CD4-positive, alpha-beta T cell treated with Interferon gamma for 1 hour (primary cell): ENCODE results near the gene SCLT1.

Experiments
- DNase-seq: peaks from one replicate; pipeline ENCODE4 v3.0.0-alpha.2; 2020

Gene SCLT1

DNA sequence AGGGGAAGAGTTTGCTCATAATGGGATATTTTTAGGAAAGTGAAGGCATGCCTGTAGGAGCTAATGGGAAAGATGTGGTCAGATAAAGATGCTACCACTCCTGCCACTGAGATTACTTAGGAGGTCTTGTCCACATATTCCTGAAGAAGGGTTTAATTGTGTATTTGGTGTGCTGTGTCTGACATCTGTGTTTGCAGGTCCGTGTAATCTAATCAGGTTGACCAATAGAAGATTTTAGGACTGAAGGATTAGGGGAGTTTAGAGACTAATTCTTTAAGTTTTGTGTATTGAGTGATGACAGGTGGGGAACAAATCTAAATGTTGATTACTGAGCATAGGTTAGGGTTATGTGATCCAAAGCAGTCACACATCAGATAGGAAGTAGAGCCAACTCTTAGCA lies 226.6 kb downstream of the SCLT1 start:
- no peak for DNase-seq

- DNase-seq, result no peak
These were observed 227.1 kb downstream of the SCLT1 start for GRCh38 chr4:128866269-128866668.

GRCh38 chr4:128865132-128865531 lies 228.2 kb downstream of the SCLT1 start:
- DNase-seq, result no peak

DNA sequence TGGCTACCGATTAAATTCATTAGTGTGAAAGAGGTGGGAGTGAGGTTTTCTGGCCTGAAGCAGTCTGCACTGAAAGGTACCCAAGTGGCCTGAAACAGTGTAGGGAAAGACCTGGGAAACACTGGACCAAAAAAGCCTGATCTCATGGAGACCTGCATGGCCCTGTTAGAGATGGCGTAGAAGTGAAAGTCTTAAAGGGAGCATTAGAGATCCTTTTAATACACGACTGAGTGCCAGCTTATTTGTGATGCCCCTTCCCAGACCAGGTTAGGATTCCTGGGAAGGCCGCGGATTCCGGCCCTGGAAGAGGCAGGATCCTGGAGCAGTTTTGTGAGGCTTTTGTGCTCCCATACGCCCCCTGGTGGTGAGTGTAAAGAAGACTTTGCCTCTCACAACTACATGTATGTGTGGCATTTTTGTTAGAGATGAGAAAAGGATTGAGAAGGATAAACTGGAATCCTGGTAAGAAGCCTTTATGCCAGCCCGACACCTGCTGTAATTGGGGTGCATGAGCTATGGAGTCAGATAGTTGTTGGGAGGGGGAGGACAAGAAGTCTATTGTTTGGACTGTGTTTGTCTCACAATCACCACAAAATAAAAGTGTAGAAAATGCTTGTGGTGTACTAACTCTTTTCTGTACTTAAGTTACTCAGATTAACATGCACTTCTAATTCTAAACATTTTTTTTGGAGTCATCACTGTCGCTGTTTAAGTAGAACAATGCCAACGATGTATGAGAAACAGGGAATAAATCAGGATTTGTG lies 229.8 kb downstream of the SCLT1 start:
- peak; percentile 46 for DNase-seq

GRCh38 chr4:128862608-128863311 lies 230.6 kb downstream of the SCLT1 start:
- DNase-seq, result peak; percentile 16

GRCh38 chr4:128861856-128862518 lies 231.4 kb downstream of the SCLT1 start:
- no peak for DNase-seq

DNA sequence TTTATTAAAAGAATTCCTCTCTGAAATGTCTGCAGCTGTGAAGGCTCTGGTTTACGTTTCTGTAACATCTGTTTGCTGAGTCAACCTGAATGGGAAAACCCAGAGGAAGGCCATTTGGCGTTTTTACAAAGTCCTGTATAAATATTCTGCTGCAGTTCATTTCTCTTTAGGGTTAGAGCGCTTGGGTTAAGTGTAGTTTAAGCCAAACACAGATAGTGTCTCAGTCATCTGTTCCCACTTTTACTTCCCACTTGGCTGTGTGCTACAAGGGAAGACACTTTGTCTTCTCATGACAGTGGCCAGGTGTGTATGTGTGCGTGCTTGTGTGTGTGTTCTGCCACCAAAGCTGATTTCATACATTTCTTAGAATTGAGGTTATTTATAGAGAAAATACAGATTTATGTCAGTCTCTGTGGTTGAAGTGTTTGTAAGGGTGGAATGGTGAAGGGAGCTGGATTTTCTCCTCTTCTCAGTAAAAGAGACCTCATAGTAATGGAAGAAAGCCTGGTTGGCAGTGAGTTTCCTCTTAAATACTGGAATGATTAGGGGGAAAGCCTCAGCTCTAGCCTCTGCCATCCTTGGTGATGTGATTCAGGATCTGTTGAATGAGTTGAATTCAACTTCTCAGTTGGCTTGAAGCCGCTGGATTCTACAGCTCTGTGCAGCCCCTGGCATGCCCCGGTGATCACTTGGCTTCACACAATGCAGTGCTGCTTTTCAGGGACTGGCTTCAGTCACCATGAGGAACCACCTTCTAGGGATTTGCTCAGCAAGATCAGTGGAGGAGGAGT lies 233.3 kb downstream of the SCLT1 start:
- DNase-seq, result no peak

DNA sequence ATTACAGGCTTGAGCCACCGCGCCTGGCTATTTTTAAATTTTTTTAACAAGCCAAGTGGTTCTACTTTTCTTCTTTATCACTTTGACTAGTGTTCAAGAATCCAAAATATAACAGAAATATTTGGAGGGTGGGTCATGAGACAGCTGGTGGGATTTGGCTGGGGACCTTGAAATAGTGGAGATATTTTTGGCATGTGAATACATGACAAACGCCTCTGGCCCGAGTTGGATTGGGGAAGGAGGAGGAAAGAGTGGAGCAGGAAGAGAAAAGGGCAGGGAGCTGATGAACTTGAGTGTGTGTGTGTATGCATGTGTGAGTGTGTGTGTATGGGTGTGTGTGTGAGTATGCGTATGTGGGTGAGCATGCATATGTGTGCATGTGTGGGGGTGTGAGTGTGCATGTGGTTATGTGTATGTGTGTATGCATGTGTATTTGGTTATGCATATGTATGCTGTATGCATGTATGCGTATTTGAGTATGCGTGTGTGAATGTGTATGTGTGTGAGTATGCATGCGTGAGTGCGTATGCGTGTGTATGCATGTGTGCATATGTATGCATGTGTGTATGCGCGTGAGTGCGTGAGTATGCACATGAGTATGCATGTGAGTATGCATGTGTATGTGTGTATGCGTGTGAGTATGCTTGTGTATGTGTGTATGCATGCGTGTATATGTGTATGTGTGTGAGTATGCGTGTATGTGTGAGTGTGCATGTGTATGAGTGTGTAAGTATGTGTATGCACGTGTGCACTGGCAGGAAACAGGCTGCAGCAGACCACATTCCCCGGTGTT lies 234.3 kb downstream of the SCLT1 start:
- no peak for DNase-seq

- DNase-seq, result no peak
These were observed 237.1 kb downstream of the SCLT1 start for GRCh38 chr4:128856246-128856645.

GRCh38 chr4:128855621-128856020 lies 237.7 kb downstream of the SCLT1 start:
- no peak for DNase-seq

DNA sequence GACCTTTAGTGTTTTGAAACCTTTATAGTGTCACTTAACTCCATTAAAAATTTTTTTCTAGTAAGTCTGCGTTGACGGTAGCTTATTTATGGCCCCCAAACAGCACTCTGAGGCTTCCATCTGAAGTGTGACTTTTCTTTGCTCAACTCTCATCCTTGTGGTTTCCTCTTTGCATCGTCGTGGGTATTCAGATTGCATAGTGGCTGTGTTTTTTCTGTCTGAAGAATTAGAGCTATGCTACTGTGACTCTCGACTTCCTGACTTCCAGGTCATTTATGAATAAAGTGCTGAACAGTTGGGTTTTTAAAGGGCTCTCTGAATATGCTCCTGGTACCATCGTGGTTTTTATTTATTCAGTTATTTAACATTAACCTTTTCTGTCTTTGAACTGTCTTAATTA lies 238.9 kb downstream of the SCLT1 start:
- no peak for DNase-seq

GRCh38 chr4:128853741-128854140 lies 239.6 kb downstream of the SCLT1 start:
- no peak for DNase-seq

- no peak for DNase-seq
These were observed 243.1 kb downstream of the SCLT1 start for GRCh38 chr4:128850252-128850651.

- DNase-seq, result no peak
These were observed 244.9 kb downstream of the SCLT1 start for GRCh38 chr4:128848461-128848860.

GRCh38 chr4:128847082-128847724 lies 246.1 kb downstream of the SCLT1 start:
- peak; percentile 5 for DNase-seq

- DNase-seq, result no peak
These were observed 247.3 kb downstream of the SCLT1 start for GRCh38 chr4:128846063-128846462.

GRCh38 chr4:128844931-128845330 lies 248.4 kb downstream of the SCLT1 start:
- no peak for DNase-seq

GRCh38 chr4:128841402-128841801 lies 251.9 kb downstream of the SCLT1 start:
- DNase-seq, result no peak

- no peak for DNase-seq
These were observed 252.5 kb downstream of the SCLT1 start for GRCh38 chr4:128840711-128841318.

DNA sequence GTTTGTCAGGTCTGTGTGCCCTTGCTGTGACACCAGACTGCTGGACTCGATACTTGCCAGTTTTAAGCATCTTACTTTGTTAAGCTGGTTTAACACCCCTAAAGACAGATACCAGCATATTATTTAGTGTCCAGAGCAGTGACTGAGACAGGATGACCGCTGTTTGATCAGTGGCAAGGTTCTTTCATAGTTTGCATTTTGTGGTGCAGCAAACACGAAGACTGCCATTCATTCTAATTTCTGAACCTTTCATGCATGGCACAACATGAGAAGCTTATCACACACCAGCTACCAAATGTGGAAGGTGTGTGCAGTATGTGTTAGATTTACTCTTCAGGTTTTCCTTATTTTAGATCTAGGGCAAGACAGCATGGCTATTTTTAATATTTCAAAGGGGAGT lies 255.7 kb downstream of the SCLT1 start:
- DNase-seq, result no peak

- DNase-seq, result no peak
These were observed 256.1 kb downstream of the SCLT1 start for GRCh38 chr4:128837198-128837597.
